Hematopoietic multipotent progenitor cell treated with erythropoietin and hydrocortisone succinate and interleukin-3 and kit ligand, for 8 days (in vitro differentiated cells): ENCODE measurements around the gene BRK1.
"Not testable (repeated sequence)": the region's sequence is repeated elsewhere in the genome, so short reads cannot be mapped to it uniquely, and the experiment has no call there.

Experiments used
- DNase-seq: peaks from one replicate; pipeline ENCODE4 v3.0.0-alpha.2; 2015

The BRK1 gene

DNA sequence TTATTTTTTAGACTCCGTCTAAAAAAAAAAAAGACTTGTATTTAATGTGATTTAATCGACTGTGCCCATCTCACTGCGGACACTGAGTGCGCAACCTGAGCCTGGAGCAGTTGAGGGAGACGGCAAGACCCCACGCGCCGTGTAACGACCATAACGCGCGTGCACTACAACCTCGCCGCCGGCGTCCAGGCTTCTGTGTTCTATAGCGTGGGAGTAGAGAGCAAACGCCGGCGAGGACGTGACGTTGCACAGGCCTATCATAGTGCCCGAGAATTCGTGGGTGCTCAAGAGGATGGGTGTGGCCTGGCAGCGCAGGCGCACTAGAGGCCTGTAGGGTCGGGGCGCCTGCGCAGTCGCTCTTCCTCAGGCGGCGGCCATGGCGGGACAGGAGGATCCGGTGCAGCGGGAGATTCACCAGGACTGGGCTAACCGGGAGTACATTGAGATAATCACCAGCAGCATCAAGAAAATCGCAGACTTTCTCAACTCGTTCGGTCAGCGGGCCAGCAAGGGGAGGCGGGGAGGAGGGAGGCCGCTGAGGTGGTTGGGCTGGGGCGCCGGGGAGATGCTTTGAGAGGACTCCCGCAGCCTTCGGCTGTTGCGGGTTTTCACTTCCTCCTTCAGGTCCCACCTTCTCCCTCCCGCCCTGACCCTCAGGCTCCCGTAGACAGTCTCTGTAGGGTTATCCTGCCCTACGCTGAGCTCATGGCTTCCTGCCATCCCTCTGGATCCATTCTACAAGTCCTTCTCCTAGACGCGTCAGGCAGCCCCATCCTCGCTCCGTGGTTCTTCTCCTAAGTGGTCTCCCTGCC is at the start of gene BRK1:
TSS of gene BRK1 (plus strand) at position 350 of the 812 bp plus-strand sequence. CDS start at position 377, 27 bp downstream.
- peak; percentile 97 for DNase-seq

DNA sequence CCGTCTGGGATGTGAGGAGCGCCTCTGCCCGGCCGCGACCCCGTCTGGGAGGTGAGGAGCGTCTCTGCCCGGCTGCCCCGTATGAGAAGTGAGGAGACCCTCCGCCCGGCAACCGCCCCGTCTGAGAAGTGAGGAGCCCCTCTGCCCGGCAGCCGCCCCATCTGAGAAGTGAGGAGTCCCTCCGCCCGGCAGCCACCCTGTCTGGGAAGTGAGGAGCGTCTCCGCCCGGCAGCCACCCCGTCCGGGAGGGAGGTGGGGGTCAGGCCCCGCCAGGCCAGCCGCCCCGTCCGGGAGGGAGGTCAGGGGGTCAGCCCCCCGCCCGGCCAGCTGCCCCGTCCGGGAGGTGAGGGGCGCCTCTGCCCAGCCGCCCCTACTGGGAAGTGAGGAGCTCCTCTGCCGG is 45.4 kb upstream of the BRK1 start:
- not testable (repeated sequence) for DNase-seq

GRCh38 chr3:10074666-10075065 is 40.8 kb upstream of the BRK1 start:
- no peak for DNase-seq

DNA sequence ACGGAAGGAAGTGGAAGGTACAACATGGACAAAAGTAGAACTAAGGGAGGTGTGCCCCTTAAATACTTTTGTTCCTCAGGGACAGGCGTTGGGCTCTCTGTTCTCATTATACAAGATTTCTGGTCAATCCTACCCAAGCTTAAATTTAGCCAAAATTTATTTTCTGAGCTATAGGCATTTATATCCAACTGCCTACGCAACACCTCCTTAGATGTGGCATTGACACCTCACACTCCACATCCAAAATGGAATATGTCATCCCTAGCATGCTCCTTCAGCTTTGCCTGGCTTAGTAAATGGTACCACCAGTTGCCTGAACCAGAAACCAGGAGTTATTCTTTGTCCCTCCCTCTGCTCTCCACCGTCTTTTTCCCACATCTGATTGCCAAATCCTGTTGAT is 33.6 kb upstream of the BRK1 start:
- DNase-seq, result no peak

DNA sequence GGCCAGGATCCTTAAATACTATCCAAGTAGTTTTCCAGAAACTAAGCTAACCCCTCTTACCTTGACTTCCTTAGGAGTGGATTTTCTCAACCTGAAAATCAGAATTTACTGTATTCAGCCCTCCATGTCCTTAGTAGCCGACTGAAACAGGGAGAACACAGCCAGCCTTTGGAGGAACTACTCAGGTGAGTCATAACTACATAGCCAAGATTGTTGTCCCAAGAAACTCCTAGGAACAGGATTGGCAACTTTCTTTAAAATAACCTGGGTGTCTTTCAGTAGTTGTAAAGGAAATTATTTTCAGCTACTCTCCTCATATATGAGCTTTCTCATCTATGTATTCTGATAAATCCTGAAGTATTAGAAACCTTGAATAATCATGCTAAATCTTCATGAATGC is 29.7 kb upstream of the BRK1 start:
- DNase-seq, result no peak

GRCh38 chr3:10088256-10088655 is 27.2 kb upstream of the BRK1 start:
- no peak for DNase-seq

GRCh38 chr3:10090179-10090578 is 25.3 kb upstream of the BRK1 start:
- DNase-seq, result no peak

DNA sequence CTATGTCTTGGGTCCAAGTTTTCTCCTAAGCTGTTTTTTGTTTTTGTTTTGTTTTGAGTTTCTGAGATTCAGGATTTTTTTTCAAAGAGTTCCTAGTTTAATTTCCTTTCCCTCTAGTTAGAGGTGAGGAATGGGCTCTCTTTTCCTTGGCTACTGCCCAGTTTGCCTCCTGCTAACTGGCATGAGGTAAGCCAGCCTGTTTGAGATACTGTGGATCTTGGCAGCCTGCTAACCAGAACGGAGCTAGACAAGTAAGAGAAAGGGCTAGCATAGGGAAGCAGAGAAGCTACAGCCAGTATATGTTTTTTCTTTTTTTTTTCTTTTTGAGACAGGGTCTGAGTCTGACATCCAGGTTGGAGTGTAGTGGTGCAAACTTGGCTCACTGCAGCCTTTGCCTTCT is 24.7 kb upstream of the BRK1 start:
- DNase-seq, result not testable (repeated sequence)

GRCh38 chr3:10091387-10091786 is 24.1 kb upstream of the BRK1 start:
- not testable (repeated sequence) for DNase-seq

DNA sequence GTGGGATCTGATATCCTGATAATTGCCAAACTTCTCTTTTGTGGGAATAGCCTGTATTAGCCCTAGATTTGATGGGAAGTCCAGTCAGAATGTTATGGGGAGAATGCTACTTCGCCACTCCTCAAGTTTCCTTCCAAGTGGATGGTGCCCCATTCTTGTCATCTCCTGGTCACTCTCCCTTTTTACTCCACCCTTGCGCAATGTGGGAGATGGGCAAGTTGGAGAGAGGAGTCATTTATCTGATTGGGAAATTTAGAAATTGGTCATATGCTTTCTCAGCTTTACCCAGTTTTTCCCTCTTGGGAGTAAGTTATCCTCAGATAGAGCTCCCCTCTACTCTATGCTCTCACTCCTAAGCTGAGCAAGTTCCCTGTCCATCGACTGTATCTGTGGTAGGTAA is 21.8 kb upstream of the BRK1 start:
- no peak for DNase-seq

DNA sequence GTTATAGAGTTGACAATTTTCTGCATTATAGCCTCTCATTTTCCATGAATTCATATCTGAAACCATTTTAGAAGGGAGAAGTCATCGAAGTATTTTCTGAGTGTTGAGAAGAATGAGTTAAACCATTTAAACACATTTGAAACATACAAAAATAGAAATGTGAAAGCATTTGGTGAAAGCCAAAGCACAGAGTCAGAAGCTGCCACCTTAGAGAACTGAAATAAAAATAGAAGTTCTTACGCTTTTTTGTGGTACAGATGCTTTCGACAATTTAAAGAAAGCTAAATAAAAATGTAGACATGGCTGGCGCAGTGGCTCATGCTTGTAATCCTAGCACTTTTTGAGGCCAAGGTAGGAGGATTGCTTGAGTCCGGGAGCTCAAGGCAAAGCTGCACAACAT is 16.4 kb upstream of the BRK1 start:
- DNase-seq, result no peak

- DNase-seq, result peak; percentile 78
Observed at GRCh38 chr3:10106919-10107318, 8.6 kb upstream of the BRK1 start.

GRCh38 chr3:10108091-10108490 is 7.4 kb upstream of the BRK1 start, which contains the start of gene FANCD2OS:
TSS of gene FANCD2OS (minus strand) at chr3:10108255. CDS start at chr3:10104774, 3,481 bp downstream.
- no peak for DNase-seq

DNA sequence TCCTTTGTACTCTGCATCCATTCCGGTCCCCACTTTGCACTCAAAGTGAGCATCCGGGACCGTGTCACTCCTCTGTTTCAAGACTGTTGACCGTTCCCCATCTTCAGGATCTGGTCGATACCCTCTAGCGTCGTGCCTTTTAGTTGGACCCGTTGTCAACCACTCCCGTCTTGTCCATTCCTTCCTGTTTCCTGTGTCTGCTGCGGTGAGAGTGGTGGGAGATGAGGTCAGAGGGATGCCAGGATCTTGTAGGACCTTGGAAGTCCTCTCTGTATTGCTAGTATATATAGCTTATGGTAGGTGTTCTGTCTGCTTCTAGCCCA is 624 bp downstream of the BRK1 start:
- DNase-seq, result peak; percentile 58

DNA sequence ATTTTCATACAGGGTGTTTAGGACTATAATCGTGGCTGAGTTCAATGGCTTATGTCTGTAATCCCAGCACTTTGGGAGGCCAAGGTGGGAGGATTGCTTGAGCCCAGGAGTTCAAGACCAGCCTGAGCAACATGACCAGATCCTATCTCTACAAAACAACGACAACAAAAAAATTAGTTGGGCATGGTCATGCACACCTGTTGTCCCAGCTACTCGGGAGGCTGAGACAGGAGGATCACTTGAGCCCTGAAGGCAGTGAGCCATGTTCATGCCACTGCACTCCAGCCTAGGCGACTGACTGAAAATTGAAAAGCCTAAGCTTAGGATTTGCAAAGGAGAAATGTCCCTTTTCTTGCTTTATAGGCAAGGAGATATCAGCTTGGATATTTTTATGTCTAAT is 1.5 kb downstream of the BRK1 start:
- no peak for DNase-seq

GRCh38 chr3:10119376-10119775 is 3.9 kb downstream of the BRK1 start:
- DNase-seq, result no peak

GRCh38 chr3:10121064-10121463 is 5.6 kb downstream of the BRK1 start:
- no peak for DNase-seq

- no peak for DNase-seq
Observed at GRCh38 chr3:10122724-10123123, 7.2 kb downstream of the BRK1 start.

DNA sequence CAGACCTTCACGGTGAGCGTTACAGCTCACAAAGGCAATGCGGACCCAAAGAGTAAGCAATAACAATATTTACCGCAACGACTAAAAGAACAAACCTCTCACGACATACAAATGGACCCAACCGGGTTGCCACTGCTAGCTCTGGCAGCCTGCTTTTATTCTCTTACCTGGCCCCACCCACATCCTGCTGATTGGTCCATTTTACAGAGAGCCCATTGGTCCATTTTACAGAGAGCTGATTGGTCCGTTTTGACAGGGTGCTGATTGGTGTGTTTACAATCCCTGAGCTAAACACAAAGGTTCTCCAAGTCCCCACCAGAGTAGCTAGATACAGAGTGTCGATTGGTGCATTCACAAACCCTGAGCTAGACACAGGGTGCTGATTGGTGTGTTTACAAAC is 20.4 kb downstream of the BRK1 start:
- not testable (repeated sequence) for DNase-seq

DNA sequence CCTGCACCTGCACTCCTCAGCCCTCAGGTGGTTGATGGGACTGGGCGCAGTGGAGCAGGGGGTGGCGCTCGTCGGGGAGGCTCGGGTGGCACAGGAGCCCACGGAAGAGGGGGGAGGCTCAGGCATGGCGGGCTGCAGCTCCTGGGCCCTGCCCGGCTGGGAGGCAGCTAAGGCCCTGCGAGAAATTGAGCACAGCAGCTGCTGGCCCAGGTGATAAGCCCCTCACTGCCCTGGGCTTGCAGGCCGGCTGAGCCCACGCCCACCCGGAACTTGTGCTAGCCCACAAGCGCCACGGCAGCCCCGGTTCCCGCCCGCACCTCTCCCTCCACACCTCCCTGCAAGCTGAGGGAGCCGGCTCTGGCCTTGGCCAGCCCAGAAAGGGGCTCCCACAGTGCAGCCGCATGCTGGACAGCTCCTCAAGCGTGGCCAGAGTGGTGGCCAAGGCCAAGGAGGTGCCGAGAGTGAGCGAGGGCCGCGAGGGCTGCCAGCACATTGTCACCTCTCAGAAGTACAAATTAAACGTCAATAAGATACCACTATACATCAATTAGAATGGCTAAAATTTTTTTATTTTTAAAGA is 21.0 kb downstream of the BRK1 start:
- no peak for DNase-seq

- DNase-seq, result peak; percentile 79
Observed at GRCh38 chr3:10137178-10137577, 21.7 kb downstream of the BRK1 start.

DNA sequence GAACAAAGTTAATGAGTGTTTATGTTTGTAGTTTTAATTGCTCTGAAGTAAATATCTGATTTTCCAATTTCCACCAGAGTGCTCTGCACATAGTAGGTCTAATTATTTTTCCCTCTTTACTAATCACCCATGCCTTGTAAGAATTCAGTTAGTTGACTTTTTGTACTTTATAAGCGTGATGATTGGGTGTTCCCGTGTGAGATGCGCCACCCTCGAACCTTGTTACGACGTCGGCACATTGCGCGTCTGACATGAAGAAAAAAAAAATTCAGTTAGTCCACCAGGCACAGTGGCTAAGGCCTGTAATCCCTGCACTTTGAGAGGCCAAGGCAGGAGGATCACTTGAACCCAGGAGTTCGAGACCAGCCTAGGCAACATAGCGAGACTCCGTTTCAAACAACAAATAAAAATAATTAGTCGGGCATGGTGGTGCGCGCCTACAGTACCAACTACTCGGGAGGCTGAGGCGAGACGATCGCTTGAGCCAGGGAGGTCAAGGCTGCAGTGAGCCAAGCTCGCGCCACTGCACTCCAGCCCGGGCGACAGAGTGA is 25.6 kb downstream of the BRK1 start:
- DNase-seq, result peak; percentile 26

- no peak for DNase-seq
Observed at GRCh38 chr3:10142707-10143560, 27.5 kb downstream of the BRK1 start.
